Measurements from ENCODE around the gene FAP. TPM values are rescaled to one million over a fixed set of nuclear protein-coding genes. Genes with fewer than 3 reads are reported as not detected.

Gene FAP
- total RNA-seq, 1 experiment from 2014 or later, result not detected

GRCh38 chr2:162220368-162220767 lies 22.9 kb downstream of the FAP start:
- Mint-ChIP-seq H3K4me1 (peaks cover 16% of the 10 kb centered on the region), H3K36me3 (no peaks in the 10 kb centered on the region), H3K4me3 (no peak overlapping the region), H3K27ac (no peak overlapping the region), H3K27me3 (ENCODE audit: low read depth) (no peaks in the 10 kb centered on the region), H3K9me3 (no peaks in the 10 kb centered on the region)
- DNase-seq (ENCODE audit: low spot score), result no peak
- no peak for ATAC-seq
- TF ChIP-seq SMAD4 (CRISPR knock-in tag; IDR thresholded peaks at IDR 0.05) (no peak), PRDM15 (CRISPR knock-in tag; IDR thresholded peaks at IDR 0.05) (no peak), GTF2I (CRISPR knock-in tag; conservative IDR thresholded peaks at IDR 0.05) (no peak), ZNF219 (CRISPR knock-in tag; IDR thresholded peaks at IDR 0.05; ENCODE audit: borderline replicate concordance) (no peak), MAX (CRISPR knock-in tag; IDR thresholded peaks at IDR 0.05) (no peak), ETV6 (CRISPR knock-in tag; IDR thresholded peaks at IDR 0.05) (no peak), CREM (CRISPR knock-in tag; IDR thresholded peaks at IDR 0.05) (no peak), ATF1 (CRISPR knock-in tag; IDR thresholded peaks at IDR 0.05) (no peak), ZNF425 (CRISPR knock-in tag; conservative IDR thresholded peaks at IDR 0.05) (no peak), KAT7 (CRISPR knock-in tag; IDR thresholded peaks at IDR 0.05; ENCODE audit: borderline replicate concordance) (no peak), ZNF317 (CRISPR knock-in tag; IDR thresholded peaks at IDR 0.05; ENCODE audit: borderline replicate concordance, low read depth) (no peak), MXD4 (CRISPR knock-in tag; IDR thresholded peaks at IDR 0.05; ENCODE audit: borderline replicate concordance) (no peak), ATF6 (CRISPR knock-in tag; IDR thresholded peaks at IDR 0.05) (no peak), ATF2 (CRISPR knock-in tag; IDR thresholded peaks at IDR 0.05; ENCODE audit: borderline replicate concordance, low read depth) (no peak), IRF1 (CRISPR knock-in tag; IDR thresholded peaks at IDR 0.05) (no peak), ZNF512 (CRISPR knock-in tag; IDR thresholded peaks at IDR 0.05; ENCODE audit: borderline replicate concordance) (no peak), ZBTB43 (CRISPR knock-in tag; IDR thresholded peaks at IDR 0.05) (no peak), HMGA2 (CRISPR knock-in tag; IDR thresholded peaks at IDR 0.05) (no peak), ZNF281 (CRISPR knock-in tag; IDR thresholded peaks at IDR 0.05) (no peak)
- ChIA-PET POLR2A (no interaction called here), CTCF (interaction anchor here (1.2 to 4.2 kb wide), 8 partner anchors 34 to 99 kb away, joined by 3 to 107 read pairs (median 5); partner anchors contain the start of gene IFIH1)

All from WTC11 (cell line).